ENCODE measurements around the gene NOP16.

NOP16 gene

DNA sequence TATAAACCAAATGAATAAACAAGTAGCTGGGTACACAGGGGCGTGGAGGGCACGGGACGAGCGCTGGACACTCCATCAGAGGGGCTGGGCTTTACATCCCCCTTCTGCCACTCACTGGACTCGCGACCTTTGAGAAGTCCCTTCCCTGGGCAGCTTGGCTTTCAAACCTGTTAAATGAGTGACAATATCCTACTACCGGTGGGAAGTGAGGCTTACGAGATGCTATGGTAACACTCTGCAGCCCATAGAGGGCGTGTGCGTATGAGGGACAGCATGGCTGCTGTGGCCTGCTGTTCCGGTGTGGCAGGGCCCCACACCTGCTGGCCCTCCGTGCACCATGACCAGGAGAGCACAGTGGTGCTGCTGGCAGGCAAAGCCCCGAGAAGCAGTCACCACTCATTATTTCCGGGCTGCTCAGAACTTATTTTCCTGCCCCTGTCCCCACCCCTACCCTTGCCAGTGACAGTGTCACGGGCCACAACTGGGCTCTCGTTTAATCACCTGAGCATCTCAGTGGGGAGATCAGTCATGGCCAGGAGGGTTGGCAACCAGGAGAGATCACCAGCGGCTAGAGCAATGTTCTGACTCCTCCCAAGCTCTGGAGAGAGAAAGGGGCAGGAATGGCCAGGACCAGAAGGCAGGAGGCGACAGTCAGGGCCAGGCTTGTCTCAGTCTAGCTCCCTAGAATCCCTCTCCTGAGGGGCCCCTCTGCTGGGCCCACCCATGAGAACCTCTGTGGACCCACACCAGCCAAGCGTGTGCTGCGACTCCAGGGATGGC, 17.4 kb upstream of the NOP16 start:
- H3K4me1 Mint-ChIP-seq (ENCODE audit: low read depth), result no peaks in the 10 kb centered on the region
- no peaks in the 10 kb centered on the region for H3K9me3 Mint-ChIP-seq
- DNase-seq (ENCODE audit: low spot score), result no peak
- H3K4me3 Mint-ChIP-seq, result no peak overlapping the region
- no peak overlapping the region for H3K27ac Mint-ChIP-seq
- H3K36me3 Mint-ChIP-seq (ENCODE audit: low read depth), result peaks cover 6% of the 10 kb centered on the region
- no peaks in the 10 kb centered on the region for H3K27me3 Mint-ChIP-seq (ENCODE audit: low read depth)

DNA sequence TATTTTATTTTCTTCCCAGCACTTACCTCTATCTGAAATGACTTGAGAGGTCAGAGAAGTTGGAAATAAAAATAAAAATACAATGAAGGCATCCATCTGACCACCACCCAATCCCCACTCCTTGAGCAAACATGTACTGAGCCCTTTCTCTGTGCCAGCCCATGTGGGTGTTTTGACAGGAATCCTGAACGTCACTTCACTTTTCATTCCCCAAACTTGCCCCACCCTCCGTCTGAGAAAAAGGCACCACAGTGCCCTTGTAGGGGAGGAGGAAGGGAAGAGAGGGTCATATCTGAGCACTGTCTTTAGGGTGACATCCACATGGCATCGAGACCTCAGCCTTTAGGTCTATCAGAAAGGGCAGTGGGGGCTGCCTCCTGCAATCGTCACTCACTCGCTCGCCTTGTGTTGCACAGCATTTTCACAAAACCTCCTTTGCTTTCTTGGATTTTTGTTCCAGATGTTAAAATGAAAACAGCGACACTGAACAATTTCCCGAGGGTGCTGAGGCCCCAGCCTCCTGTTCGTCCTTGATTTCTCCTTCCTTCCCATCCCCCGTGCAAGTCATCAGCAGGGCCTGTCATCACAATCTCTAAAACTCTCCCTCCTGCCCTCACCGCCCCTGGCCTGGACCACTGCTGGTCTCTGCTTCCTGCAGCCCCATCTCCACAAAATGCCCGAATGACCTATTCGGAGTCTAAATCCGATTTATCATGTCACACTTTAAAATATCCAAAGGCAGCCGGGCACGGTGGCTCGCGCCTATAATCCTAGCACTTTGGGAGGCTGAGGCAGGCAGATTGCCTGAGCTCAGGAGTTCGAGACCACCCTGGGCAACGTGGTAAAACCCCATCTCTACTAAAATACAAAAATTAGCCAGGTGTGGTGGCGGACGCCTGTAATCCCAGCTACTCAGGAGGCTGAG, 13.1 kb upstream of the NOP16 start:
- Mint-ChIP-seq H3K4me1 (ENCODE audit: low read depth) (no peaks in the 10 kb centered on the region), H3K4me3 (no peak overlapping the region), H3K27ac (no peak overlapping the region), H3K27me3 (ENCODE audit: low read depth) (no peaks in the 10 kb centered on the region), H3K9me3 (no peaks in the 10 kb centered on the region), H3K36me3 (ENCODE audit: low read depth) (peaks cover 6% of the 10 kb centered on the region)
- no peak for DNase-seq (ENCODE audit: low spot score)

DNA sequence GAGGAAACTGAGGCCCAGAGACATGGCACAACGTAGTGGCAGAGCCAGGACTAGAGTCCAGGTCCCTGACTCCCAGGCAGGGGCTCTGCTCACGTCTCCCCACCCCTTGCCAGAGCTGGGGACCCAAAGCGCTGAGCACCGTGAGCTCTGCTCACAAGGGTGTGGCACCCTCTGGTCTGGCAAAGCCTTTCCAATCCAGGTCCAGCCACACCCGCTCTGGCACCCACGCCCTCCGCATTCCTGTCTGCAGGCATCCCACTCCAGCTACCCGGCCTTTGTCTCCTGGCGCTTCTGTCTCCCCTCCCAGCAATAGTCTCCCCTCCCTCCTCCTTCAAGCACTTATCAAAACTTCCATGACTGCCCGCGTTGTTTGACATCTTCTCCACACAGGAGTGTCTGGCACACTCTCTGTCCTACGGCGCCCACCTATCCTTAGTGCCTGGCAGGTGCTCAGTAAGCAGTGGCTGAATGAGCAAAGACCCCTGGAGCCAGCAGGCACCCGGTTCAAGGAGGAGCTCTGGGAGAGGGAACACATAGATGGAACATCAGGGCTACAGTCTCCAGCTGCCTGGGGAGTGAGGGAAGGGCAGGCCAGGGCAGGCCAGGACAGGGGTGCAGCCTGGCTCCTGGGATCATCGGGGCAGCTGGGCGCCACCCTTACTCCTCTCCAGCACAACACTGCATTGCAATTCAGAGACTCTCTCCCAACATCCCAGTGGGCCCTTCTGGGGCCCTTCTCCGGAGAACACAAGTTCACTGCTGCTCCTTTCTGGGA, 12.2 kb upstream of the NOP16 start:
- Mint-ChIP-seq H3K27ac (no peak overlapping the region), H3K4me3 (no peak overlapping the region), H3K9me3 (no peaks in the 10 kb centered on the region), H3K36me3 (ENCODE audit: low read depth) (peaks cover 6% of the 10 kb centered on the region), H3K4me1 (ENCODE audit: low read depth) (no peaks in the 10 kb centered on the region), H3K27me3 (ENCODE audit: low read depth) (no peaks in the 10 kb centered on the region)
- no peak for DNase-seq (ENCODE audit: low spot score)

DNA sequence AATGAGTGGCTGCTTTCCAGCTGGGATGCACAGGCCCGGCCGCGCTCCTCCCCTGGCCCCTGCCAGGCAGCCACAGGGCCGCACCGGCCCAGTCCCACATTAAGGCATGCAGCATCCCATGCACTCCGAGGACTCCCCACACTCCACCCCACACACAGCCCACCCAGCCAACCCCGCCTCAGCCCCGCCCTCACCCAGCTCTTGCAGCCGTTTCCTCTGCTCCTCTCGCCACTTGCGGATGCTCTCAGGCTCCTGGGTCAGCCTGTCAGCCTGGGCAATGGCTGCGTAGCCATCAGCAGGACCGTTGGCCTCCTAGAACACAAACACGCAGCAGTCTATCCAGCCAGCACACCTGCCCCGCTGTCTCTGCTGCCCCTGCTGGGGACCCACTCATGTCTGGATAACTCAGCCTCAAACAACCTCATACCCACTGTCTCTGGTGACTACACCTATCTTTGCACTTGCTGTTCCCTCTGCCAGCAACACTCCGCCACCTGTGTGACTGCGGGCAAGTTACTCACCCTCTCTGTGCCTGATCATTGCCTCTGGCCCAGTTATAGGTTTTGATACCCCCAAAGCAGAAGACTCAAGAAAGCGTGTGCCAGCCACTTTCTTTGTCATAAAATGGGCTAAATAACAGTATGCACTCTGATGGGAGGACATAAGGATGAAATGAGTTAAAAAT, 9.5 kb upstream of the NOP16 start:
- H3K4me3 Mint-ChIP-seq, result no peak overlapping the region
- DNase-seq (ENCODE audit: low spot score), result no peak
- H3K27me3 Mint-ChIP-seq (ENCODE audit: low read depth), result no peaks in the 10 kb centered on the region
- peaks cover 6% of the 10 kb centered on the region for H3K36me3 Mint-ChIP-seq (ENCODE audit: low read depth)
- H3K9me3 Mint-ChIP-seq, result no peaks in the 10 kb centered on the region
- no peak overlapping the region for H3K27ac Mint-ChIP-seq
- no peaks in the 10 kb centered on the region for H3K4me1 Mint-ChIP-seq (ENCODE audit: low read depth)

DNA sequence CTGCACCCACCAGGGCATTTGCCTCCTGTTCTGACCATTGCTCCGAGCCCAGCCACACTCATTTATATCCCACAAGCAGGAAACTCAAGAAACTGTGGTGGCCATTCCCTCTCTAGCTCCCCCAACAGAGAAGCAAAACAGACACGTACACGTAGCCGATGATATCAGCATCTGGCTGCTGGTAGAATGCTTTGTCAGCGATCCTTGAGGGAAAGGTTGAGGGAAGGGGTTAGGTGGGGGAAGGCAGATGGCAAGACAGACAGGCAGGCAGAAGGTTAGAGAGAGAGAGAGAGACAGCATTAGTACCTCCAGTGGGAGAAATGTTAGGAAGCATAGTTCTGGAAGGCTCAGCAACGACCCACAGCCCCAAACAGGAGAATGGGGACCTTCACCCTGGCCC, 7.9 kb upstream of the NOP16 start:
- H3K4me1 Mint-ChIP-seq (ENCODE audit: low read depth), result no peaks in the 10 kb centered on the region
- no peak for DNase-seq (ENCODE audit: low spot score)
- H3K27me3 Mint-ChIP-seq (ENCODE audit: low read depth), result no peaks in the 10 kb centered on the region
- H3K36me3 Mint-ChIP-seq (ENCODE audit: low read depth), result peaks cover 12% of the 10 kb centered on the region
- H3K9me3 Mint-ChIP-seq, result no peaks in the 10 kb centered on the region
- no peak overlapping the region for H3K27ac Mint-ChIP-seq
- H3K4me3 Mint-ChIP-seq, result no peak overlapping the region

DNA sequence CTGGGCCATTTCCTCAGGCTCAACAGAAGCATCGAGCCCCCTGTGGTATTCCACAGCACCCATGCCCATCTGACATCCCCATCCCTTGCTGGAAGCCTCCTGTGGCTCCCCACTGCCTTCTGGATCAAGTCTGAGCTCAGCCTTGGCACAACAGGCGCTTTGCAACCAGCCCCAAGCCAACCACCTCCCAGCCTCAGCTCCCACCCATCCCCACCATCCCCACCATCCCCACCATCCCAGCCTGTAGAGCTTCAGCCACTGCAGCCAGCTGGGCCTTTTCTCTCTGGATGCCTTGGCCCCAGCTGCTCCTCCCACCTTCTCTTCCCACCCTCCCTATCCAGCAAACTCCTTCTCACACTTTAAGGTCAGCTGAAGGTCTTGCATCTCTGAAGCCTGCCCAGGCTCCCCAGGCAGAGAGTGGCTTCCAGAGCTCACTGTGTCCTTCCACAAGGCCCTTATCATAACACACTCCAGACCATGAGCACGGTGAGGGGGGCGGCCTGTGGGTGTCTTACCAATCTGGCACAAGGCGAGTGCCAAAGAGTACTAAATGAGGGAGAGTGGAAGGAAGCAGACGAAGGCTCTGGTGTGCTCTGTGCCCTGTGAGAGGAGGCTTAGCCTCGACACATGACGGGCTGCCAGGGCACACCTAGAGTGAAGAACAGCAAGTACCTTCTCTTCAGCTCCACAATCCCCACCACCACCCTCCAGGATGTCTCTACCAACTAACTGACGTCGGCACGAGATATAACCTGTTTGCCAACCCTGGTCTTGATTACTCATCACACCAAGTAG, 6.7 kb upstream of the NOP16 start:
- peaks cover 12% of the 10 kb centered on the region for H3K36me3 Mint-ChIP-seq (ENCODE audit: low read depth)
- H3K9me3 Mint-ChIP-seq, result no peaks in the 10 kb centered on the region
- H3K4me3 Mint-ChIP-seq, result no peak overlapping the region
- no peaks in the 10 kb centered on the region for H3K27me3 Mint-ChIP-seq (ENCODE audit: low read depth)
- DNase-seq (ENCODE audit: low spot score), result no peak
- H3K4me1 Mint-ChIP-seq (ENCODE audit: low read depth), result no peaks in the 10 kb centered on the region
- H3K27ac Mint-ChIP-seq, result no peak overlapping the region

DNA sequence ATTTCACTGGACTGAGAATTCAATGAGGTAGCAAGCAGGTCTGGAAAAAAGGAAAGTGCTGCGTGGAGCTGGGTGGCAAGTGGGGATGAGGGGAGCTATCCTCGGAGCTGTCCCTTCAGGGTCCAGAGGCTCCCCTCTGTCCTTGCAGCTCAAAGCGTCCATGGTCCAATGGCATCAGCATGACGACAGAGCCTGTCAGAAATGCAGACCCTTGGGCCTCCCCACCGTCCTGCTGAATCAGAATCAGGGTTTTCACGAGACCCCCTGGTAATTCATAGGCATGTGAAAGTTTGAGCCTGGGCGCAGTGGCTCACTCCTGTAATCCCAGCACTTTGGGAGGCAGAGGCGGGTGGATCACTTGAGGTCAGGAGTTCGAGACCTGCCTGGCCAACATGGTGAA, 5.7 kb upstream of the NOP16 start:
- Mint-ChIP-seq H3K27ac (no peak overlapping the region), H3K9me3 (no peaks in the 10 kb centered on the region), H3K4me3 (no peak overlapping the region), H3K4me1 (ENCODE audit: low read depth) (peaks cover 3% of the 10 kb centered on the region), H3K27me3 (ENCODE audit: low read depth) (no peaks in the 10 kb centered on the region), H3K36me3 (ENCODE audit: low read depth) (peaks cover 18% of the 10 kb centered on the region)
- DNase-seq (ENCODE audit: low spot score), result no peak

DNA sequence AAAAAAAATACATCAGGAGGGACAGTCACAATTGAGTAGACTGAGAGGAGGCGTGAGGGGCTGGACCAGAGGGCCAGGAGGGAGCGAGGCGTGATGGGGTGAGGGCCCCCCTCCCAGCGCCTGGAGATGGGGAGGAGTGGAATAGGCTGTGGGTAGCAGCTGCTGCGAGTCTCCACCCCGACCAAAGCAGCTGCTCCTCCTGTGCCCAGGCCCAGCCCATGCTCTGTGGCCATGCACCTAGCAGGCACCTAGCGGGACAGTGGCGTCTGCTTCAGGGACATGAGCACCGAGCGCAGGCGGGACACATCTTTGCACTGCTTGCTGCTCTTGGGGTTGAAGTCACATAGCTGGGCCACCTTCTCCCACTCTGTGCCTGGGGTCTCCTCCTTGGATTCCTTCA, 4.1 kb upstream of the NOP16 start:
- H3K4me1 Mint-ChIP-seq (ENCODE audit: low read depth), result peaks cover 6% of the 10 kb centered on the region
- no peak overlapping the region for H3K27ac Mint-ChIP-seq
- peaks cover 21% of the 10 kb centered on the region for H3K36me3 Mint-ChIP-seq (ENCODE audit: low read depth)

DNA sequence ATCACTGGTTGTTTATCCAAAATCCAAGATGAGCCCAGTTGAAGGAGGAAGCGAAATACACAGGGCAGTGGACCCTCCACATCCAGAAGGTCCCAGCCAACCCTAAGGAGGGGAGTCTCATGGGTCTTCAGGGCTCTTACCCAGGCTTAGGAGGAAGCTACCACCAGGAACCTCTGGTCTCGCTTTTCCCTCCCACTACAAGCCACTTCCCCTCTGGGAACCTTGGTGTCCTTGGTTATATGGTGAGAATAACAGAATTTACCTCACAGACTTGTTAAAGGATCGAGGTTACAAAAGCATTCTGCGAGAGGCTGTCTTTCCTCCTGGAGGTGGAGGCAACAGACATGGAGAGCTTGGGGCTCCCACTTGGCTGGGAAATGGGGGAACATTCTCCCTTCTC, 3.6 kb upstream of the NOP16 start:
- Mint-ChIP-seq H3K4me1 (ENCODE audit: low read depth) (peaks cover 10% of the 10 kb centered on the region), H3K27me3 (ENCODE audit: low read depth) (no peaks in the 10 kb centered on the region), H3K36me3 (ENCODE audit: low read depth) (peaks cover 24% of the 10 kb centered on the region), H3K27ac (no peak overlapping the region), H3K9me3 (no peaks in the 10 kb centered on the region), H3K4me3 (no peak overlapping the region)
- no peak for DNase-seq (ENCODE audit: low spot score)

More for the DNA sequence above, 4.1 kb upstream of the NOP16 start:
- Mint-ChIP-seq H3K27me3 (ENCODE audit: low read depth) (no peaks in the 10 kb centered on the region), H3K4me3 (no peak overlapping the region), H3K9me3 (no peaks in the 10 kb centered on the region)
- DNase-seq (ENCODE audit: low spot score), result no peak

DNA sequence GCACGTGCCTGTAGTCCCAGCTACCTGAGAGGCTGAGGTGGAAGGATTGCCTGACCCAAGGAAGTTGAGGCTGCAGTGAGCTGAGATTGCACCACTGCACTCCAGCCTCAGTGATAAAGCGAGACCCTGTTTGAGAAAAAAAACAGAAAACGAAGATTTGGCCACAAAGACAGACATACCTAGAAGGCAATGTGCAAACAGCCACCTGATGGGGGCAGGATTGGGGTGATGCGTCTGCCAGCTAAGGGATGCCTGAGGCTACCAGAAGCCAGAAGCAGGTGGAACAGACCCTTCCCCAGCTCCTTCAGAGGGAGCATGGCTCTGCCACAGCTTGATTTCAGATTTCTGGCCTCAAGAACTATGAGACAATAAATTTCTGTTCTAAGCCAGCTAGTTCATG, 3.1 kb upstream of the NOP16 start:
- Mint-ChIP-seq H3K4me1 (ENCODE audit: low read depth) (peaks cover 13% of the 10 kb centered on the region), H3K27me3 (ENCODE audit: low read depth) (no peaks in the 10 kb centered on the region), H3K4me3 (no peak overlapping the region), H3K9me3 (no peaks in the 10 kb centered on the region), H3K36me3 (ENCODE audit: low read depth) (peaks cover 28% of the 10 kb centered on the region), H3K27ac (no peak overlapping the region)
- DNase-seq (ENCODE audit: low spot score), result no peak

DNA sequence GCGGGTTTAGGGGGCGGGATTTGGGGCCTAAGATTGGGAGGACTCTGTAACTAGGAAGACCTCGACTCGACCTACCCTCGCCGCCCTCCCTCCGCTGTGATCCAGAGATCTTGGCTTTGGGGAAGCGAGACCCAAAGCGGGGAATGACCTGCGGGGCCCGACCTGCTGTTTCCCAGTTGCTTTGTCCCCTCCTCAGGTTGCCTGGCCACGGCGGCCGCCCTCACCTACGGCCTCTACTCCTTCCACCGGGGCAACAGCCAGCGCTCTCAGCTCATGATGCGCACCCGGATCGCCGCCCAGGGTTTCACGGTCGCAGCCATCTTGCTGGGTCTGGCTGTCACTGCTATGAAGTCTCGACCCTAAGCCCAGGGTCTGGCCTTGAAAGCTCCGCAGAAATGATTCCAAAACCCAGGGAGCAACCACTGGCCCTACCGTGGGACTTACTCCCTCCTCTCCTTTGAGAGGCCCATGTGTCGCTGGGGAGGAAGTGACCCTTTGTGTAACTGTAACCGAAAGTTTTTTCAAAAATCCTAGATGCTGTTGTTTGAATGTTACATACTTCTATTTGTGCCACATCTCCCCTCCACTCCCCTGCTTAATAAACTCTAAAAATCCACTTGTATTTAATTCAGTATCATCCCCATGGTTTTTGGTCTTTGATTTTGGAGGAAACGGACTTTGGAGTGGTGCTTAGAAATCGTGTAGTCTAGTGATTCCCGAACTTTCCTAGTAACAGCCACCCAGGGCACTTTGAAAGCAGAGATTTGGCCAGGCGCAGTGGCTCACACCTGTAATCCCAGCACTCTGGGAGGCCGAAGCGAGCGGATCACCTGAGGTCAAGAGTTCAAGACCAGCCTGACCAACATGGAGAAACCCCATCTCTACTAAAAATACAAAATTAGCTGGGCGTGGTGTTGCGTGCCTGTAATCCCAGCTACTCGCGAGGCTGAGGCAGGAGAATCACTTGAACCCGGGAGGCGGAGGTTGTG, 1.0 kb upstream of the NOP16 start:
- DNase-seq (ENCODE audit: low spot score), result no peak
- peak overlapping the region; percentile 92 for H3K4me3 Mint-ChIP-seq
- H3K27me3 Mint-ChIP-seq (ENCODE audit: low read depth), result no peaks in the 10 kb centered on the region
- peak overlapping the region; percentile 99 for H3K27ac Mint-ChIP-seq
- no peaks in the 10 kb centered on the region for H3K9me3 Mint-ChIP-seq
- peaks cover 44% of the 10 kb centered on the region for H3K36me3 Mint-ChIP-seq (ENCODE audit: low read depth)
- H3K4me1 Mint-ChIP-seq (ENCODE audit: low read depth), result peaks cover 23% of the 10 kb centered on the region

DNA sequence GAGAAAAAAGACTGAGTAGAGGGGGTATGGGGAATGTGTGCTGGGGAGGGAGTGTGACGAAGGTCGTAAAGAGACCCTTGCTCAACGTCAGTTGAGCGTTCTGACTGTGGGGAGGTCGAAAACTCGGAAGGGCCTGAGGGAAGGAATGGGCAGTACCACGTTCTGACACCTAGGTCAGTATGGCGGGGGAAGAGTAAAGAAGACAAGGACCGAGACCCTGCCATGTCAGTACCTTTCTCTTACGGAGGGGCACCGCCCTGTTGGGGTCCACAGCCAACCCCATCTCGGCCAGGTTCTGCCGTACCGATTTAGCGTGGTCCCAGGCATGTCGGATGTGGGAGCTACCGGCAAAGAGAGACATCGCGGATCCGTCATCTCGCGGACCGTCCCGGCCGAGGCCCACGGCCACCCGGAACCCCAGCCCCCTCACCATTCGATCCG, 375 bp downstream of the NOP16 start:
- no peak for DNase-seq (ENCODE audit: low spot score)

More for the DNA sequence above, 375 bp downstream of the NOP16 start:
- Mint-ChIP-seq H3K27ac (peak overlapping the region; percentile 99), H3K4me1 (ENCODE audit: low read depth) (peaks cover 23% of the 10 kb centered on the region), H3K9me3 (no peaks in the 10 kb centered on the region), H3K4me3 (peak overlapping the region; percentile 92), H3K27me3 (ENCODE audit: low read depth) (no peaks in the 10 kb centered on the region), H3K36me3 (ENCODE audit: low read depth) (peaks cover 51% of the 10 kb centered on the region)
